ENCODE data around the gene ATAD3B.
"Not testable (repeated sequence)": the region's sequence is repeated elsewhere in the genome, so short reads cannot be mapped to it uniquely, and the experiment has no call there.

ATAD3B gene

GRCh38 chr1:1477206-1477605, 5.6 kb downstream of the ATAD3B start:
- TF ChIP-seq CTCF (conservative IDR thresholded peaks at IDR 0.05), result no peak
- no peak overlapping the region for H3K27ac ChIP-seq

GRCh38 chr1:1479547-1480487, 8.3 kb downstream of the ATAD3B start:
- no peak overlapping the region for H3K27ac ChIP-seq
- TF ChIP-seq CTCF (conservative IDR thresholded peaks at IDR 0.05), result no peak

- not testable (repeated sequence) for H3K27ac ChIP-seq
Measured at GRCh38 chr1:1480488-1480867, 8.9 kb downstream of the ATAD3B start.

- H3K27ac ChIP-seq, result not testable (repeated sequence)
Measured at GRCh38 chr1:1481811-1482210, 10.2 kb downstream of the ATAD3B start.

GRCh38 chr1:1482856-1483255, 11.3 kb downstream of the ATAD3B start:
- no peak overlapping the region for H3K27ac ChIP-seq
- no peak for TF ChIP-seq CTCF (conservative IDR thresholded peaks at IDR 0.05)

- H3K27ac ChIP-seq, result no peak overlapping the region
- TF ChIP-seq CTCF (conservative IDR thresholded peaks at IDR 0.05), result no peak
Measured at GRCh38 chr1:1483714-1484113, 12.1 kb downstream of the ATAD3B start.

- H3K27ac ChIP-seq, result not testable (repeated sequence)
Measured at GRCh38 chr1:1484976-1485750, 13.6 kb downstream of the ATAD3B start.

- H3K27ac ChIP-seq, result not testable (repeated sequence)
Measured at GRCh38 chr1:1485755-1486317, 14.3 kb downstream of the ATAD3B start.

- no peak overlapping the region for H3K27ac ChIP-seq
- TF ChIP-seq CTCF (conservative IDR thresholded peaks at IDR 0.05), result no peak
Measured at GRCh38 chr1:1487701-1488100, 16.1 kb downstream of the ATAD3B start.

Measured in VCaP (cell line).